ENCODE measurements around the gene RGS7.
"Not testable (repeated sequence)": the region's sequence is repeated elsewhere in the genome, so short reads cannot be mapped to it uniquely, and the experiment has no call there.

RGS7 gene

GRCh38 chr1:240758777-240759176 lies 598.2 kb downstream of the RGS7 start:
- not testable (repeated sequence) for H3K36me3 ChIP-seq (ENCODE audit: control insufficient read depth, insufficient read depth, low read length); DNase-seq; H3K23ac ChIP-seq (ENCODE audit: low read length); H2BK15ac ChIP-seq (replicated peaks; ENCODE audit: low read depth); H3K18ac ChIP-seq (ENCODE audit: low read length); H3K4me2 ChIP-seq (ENCODE audit: low read length); H3K56ac ChIP-seq (ENCODE audit: low read length); H3K27me3 ChIP-seq (ENCODE audit: insufficient read depth, low read length, poor library complexity); H4K5ac ChIP-seq (ENCODE audit: low read length); H3K27ac ChIP-seq (ENCODE audit: low read depth, low read length); H3K4me1 ChIP-seq (ENCODE audit: control insufficient read depth, low read depth, low read length); H4K8ac ChIP-seq (ENCODE audit: low read depth, low read length); H3K4me3 ChIP-seq (ENCODE audit: low read length); H2AK5ac ChIP-seq (ENCODE audit: low read length); H3K4ac ChIP-seq (ENCODE audit: low read depth, low read length); H2BK5ac ChIP-seq (ENCODE audit: low read length); H3K9ac ChIP-seq (ENCODE audit: low read length); H3K79me1 ChIP-seq (ENCODE audit: low read length); H3K79me2 ChIP-seq (ENCODE audit: control insufficient read depth, insufficient read depth, low read length)
- no CpG with 5 or more reads among the region's 6 CpGs for WGBS (ENCODE audit: extremely low coverage, insufficient coverage, low lambda C conversion rate)
- H2BK120ac ChIP-seq (ENCODE audit: low read depth, low read length) = peak overlapping the region; percentile 45

GRCh38 chr1:240758296-240758695 lies 598.7 kb downstream of the RGS7 start:
- Histone ChIP-seq H3K56ac (ENCODE audit: low read length) (no peak overlapping the region), H2BK5ac (ENCODE audit: low read length) (no peak overlapping the region), H3K4me3 (ENCODE audit: low read length) (no peak overlapping the region), H3K79me1 (ENCODE audit: low read length) (no peaks in the 10 kb centered on the region), H4K8ac (ENCODE audit: low read depth, low read length) (no peak overlapping the region), H3K4ac (ENCODE audit: low read depth, low read length) (no peak overlapping the region), H3K18ac (ENCODE audit: low read length) (no peak overlapping the region), H3K23ac (ENCODE audit: low read length) (no peak overlapping the region), H2BK120ac (ENCODE audit: low read depth, low read length) (no peak overlapping the region), H3K79me2 (ENCODE audit: control insufficient read depth, insufficient read depth, low read length) (no peaks in the 10 kb centered on the region), H2BK15ac (replicated peaks; ENCODE audit: low read depth) (no peak overlapping the region), H2AK5ac (ENCODE audit: low read length) (no peak overlapping the region), H3K27ac (ENCODE audit: low read depth, low read length) (no peak overlapping the region), H3K4me1 (ENCODE audit: control insufficient read depth, low read depth, low read length) (peaks cover 2% of the 10 kb centered on the region), H3K9ac (ENCODE audit: low read length) (no peak overlapping the region), H3K27me3 (ENCODE audit: insufficient read depth, low read length, poor library complexity) (no peaks in the 10 kb centered on the region), H3K36me3 (ENCODE audit: control insufficient read depth, insufficient read depth, low read length) (no peaks in the 10 kb centered on the region), H3K4me2 (ENCODE audit: low read length) (no peak overlapping the region), H4K5ac (ENCODE audit: low read length) (no peak overlapping the region)
- no CpG with 5 or more reads among the region's 1 CpG for WGBS (ENCODE audit: extremely low coverage, insufficient coverage, low lambda C conversion rate)
- no peak for DNase-seq

DNA sequence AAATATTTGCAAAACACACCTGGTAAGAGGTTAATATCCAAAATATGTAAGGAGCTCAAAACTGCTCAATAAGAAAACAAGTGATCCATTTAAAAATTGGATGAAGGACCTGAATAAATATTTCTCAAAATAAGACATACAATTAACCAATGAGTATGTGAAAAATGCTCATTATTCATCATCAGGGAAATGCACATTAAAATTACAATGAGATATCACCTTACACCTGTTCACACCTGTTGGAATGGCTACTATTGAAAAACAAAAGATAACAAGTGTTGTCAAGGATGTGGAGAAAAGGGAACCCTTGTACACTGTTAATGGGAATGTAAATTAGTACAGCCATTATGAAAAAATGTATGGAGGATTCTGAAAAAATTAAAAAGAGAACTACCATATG lies 609.1 kb downstream of the RGS7 start:
- Histone ChIP-seq H3K79me1 (ENCODE audit: low read length) (no peaks in the 10 kb centered on the region), H2AK5ac (ENCODE audit: low read length) (no peak overlapping the region), H3K27ac (ENCODE audit: low read depth, low read length) (no peak overlapping the region), H3K36me3 (ENCODE audit: control insufficient read depth, insufficient read depth, low read length) (no peaks in the 10 kb centered on the region), H3K4ac (ENCODE audit: low read depth, low read length) (no peak overlapping the region), H3K56ac (ENCODE audit: low read length) (no peak overlapping the region), H3K4me1 (ENCODE audit: control insufficient read depth, low read depth, low read length) (no peaks in the 10 kb centered on the region), H2BK15ac (replicated peaks; ENCODE audit: low read depth) (no peak overlapping the region), H3K27me3 (ENCODE audit: insufficient read depth, low read length, poor library complexity) (no peaks in the 10 kb centered on the region), H3K23ac (ENCODE audit: low read length) (no peak overlapping the region), H2BK120ac (ENCODE audit: low read depth, low read length) (no peak overlapping the region), H2BK5ac (ENCODE audit: low read length) (no peak overlapping the region), H3K9ac (ENCODE audit: low read length) (no peak overlapping the region), H4K5ac (ENCODE audit: low read length) (no peak overlapping the region), H4K8ac (ENCODE audit: low read depth, low read length) (no peak overlapping the region), H3K18ac (ENCODE audit: low read length) (no peak overlapping the region), H3K79me2 (ENCODE audit: control insufficient read depth, insufficient read depth, low read length) (no peaks in the 10 kb centered on the region), H3K4me2 (ENCODE audit: low read length) (no peak overlapping the region), H3K4me3 (ENCODE audit: low read length) (no peak overlapping the region)
- DNase-seq = no peak

- WGBS (ENCODE audit: extremely low coverage, insufficient coverage, low lambda C conversion rate) = no CpG with 5 or more reads among the region's 2 CpGs
Measured at GRCh38 chr1:240743705-240744104, 613.3 kb downstream of the RGS7 start.

DNA sequence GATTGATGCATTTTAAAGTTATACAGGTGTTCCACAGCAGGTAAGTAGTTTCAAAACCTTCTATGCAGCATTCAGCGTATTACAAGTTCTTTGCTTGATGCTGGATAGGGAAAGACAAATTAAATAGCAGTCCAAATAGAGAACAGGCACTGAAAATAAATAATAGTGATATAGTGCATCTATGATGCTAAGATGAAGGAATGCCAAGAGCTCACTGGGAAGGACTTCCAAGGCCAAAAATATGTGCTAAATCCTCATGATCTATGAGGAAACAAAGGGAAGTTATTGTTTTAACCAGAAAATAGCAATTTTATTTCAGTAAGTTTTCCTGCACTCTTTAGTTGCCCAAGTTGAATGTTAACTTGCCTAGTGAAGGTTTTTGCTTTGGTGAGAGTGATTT lies 617.3 kb downstream of the RGS7 start:
- Histone ChIP-seq H2AK5ac (ENCODE audit: low read length) (no peak overlapping the region), H3K23ac (ENCODE audit: low read length) (no peak overlapping the region), H3K27ac (ENCODE audit: low read depth, low read length) (no peak overlapping the region), H2BK15ac (replicated peaks; ENCODE audit: low read depth) (no peak overlapping the region), H3K4ac (ENCODE audit: low read depth, low read length) (no peak overlapping the region), H2BK5ac (ENCODE audit: low read length) (no peak overlapping the region), H3K4me2 (ENCODE audit: low read length) (no peak overlapping the region), H2BK120ac (ENCODE audit: low read depth, low read length) (no peak overlapping the region), H3K9ac (ENCODE audit: low read length) (no peak overlapping the region), H3K4me3 (ENCODE audit: low read length) (no peak overlapping the region), H4K5ac (ENCODE audit: low read length) (no peak overlapping the region), H3K79me2 (ENCODE audit: control insufficient read depth, insufficient read depth, low read length) (no peaks in the 10 kb centered on the region), H3K56ac (ENCODE audit: low read length) (no peak overlapping the region), H3K4me1 (ENCODE audit: control insufficient read depth, low read depth, low read length) (no peaks in the 10 kb centered on the region), H3K18ac (ENCODE audit: low read length) (no peak overlapping the region), H3K79me1 (ENCODE audit: low read length) (no peaks in the 10 kb centered on the region), H3K27me3 (ENCODE audit: insufficient read depth, low read length, poor library complexity) (no peaks in the 10 kb centered on the region), H3K36me3 (ENCODE audit: control insufficient read depth, insufficient read depth, low read length) (no peaks in the 10 kb centered on the region), H4K8ac (ENCODE audit: low read depth, low read length) (no peak overlapping the region)
- no peak for DNase-seq
- no CpG with 5 or more reads among the region's 1 CpG for WGBS (ENCODE audit: extremely low coverage, insufficient coverage, low lambda C conversion rate)

More at GRCh38 chr1:240743705-240744104, 613.3 kb downstream of the RGS7 start:
- Histone ChIP-seq H4K8ac (ENCODE audit: low read depth, low read length) (no peak overlapping the region), H3K36me3 (ENCODE audit: control insufficient read depth, insufficient read depth, low read length) (no peaks in the 10 kb centered on the region), H3K4me2 (ENCODE audit: low read length) (no peak overlapping the region), H3K27ac (ENCODE audit: low read depth, low read length) (no peak overlapping the region), H3K9ac (ENCODE audit: low read length) (no peak overlapping the region), H3K27me3 (ENCODE audit: insufficient read depth, low read length, poor library complexity) (no peaks in the 10 kb centered on the region), H3K18ac (ENCODE audit: low read length) (no peak overlapping the region), H2BK5ac (ENCODE audit: low read length) (no peak overlapping the region), H2AK5ac (ENCODE audit: low read length) (no peak overlapping the region), H3K4me1 (ENCODE audit: control insufficient read depth, low read depth, low read length) (no peaks in the 10 kb centered on the region), H3K79me2 (ENCODE audit: control insufficient read depth, insufficient read depth, low read length) (no peaks in the 10 kb centered on the region), H3K4ac (ENCODE audit: low read depth, low read length) (no peak overlapping the region), H2BK15ac (replicated peaks; ENCODE audit: low read depth) (no peak overlapping the region), H2BK120ac (ENCODE audit: low read depth, low read length) (no peak overlapping the region), H4K5ac (ENCODE audit: low read length) (no peak overlapping the region), H3K56ac (ENCODE audit: low read length) (no peak overlapping the region), H3K4me3 (ENCODE audit: low read length) (no peak overlapping the region), H3K79me1 (ENCODE audit: low read length) (no peaks in the 10 kb centered on the region), H3K23ac (ENCODE audit: low read length) (no peak overlapping the region)
- DNase-seq = no peak

DNA sequence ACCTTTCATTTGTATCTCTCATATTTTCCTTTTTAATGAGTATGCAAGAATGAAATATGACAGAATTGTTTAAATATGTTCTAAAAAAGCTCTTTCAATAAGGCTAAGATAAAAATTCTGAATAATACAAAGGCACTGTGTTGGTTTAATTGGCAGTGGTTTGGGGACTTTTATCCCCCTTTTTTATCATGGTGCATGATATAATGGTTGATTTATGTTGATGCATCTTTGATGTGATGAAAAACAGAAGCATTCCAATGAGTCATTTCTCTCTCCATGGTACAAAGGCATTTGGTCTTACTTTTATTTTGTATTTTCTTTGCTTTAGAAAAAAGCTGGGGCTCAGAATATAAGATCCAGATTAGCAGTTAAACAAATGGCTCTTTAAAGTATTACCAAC lies 617.9 kb downstream of the RGS7 start:
- no peaks in the 10 kb centered on the region for H3K27me3 ChIP-seq (ENCODE audit: insufficient read depth, low read length, poor library complexity)
- no peak overlapping the region for H4K8ac ChIP-seq (ENCODE audit: low read depth, low read length)
- H3K27ac ChIP-seq (ENCODE audit: low read depth, low read length) = no peak overlapping the region
- no peak overlapping the region for H2AK5ac ChIP-seq (ENCODE audit: low read length)
- no peak overlapping the region for H3K9ac ChIP-seq (ENCODE audit: low read length)
- H2BK5ac ChIP-seq (ENCODE audit: low read length) = no peak overlapping the region
- no peak for DNase-seq
- no peak overlapping the region for H2BK120ac ChIP-seq (ENCODE audit: low read depth, low read length)
- H3K4me2 ChIP-seq (ENCODE audit: low read length) = no peak overlapping the region
- no peaks in the 10 kb centered on the region for H3K4me1 ChIP-seq (ENCODE audit: control insufficient read depth, low read depth, low read length)
- H3K18ac ChIP-seq (ENCODE audit: low read length) = no peak overlapping the region
- no peaks in the 10 kb centered on the region for H3K79me2 ChIP-seq (ENCODE audit: control insufficient read depth, insufficient read depth, low read length)
- H4K5ac ChIP-seq (ENCODE audit: low read length) = no peak overlapping the region
- H3K36me3 ChIP-seq (ENCODE audit: control insufficient read depth, insufficient read depth, low read length) = no peaks in the 10 kb centered on the region
- no peak overlapping the region for H3K4ac ChIP-seq (ENCODE audit: low read depth, low read length)
- H3K23ac ChIP-seq (ENCODE audit: low read length) = no peak overlapping the region
- no peaks in the 10 kb centered on the region for H3K79me1 ChIP-seq (ENCODE audit: low read length)
- no peak overlapping the region for H3K4me3 ChIP-seq (ENCODE audit: low read length)
- no peak overlapping the region for H2BK15ac ChIP-seq (replicated peaks; ENCODE audit: low read depth)
- no peak overlapping the region for H3K56ac ChIP-seq (ENCODE audit: low read length)
